HG02981 (cell line): ENCODE data around the gene RPL28.

ENCODE experiments used
- ATAC-seq: cut with Tn5 transposase; IDR thresholded peaks from one replicate; pipeline ENCODE4 v1.9.1; 2021; ENCODE audit warnings: mild to moderate bottlenecking, moderate library complexity; ENCODE audit not compliant: unreplicated experiment

Gene RPL28

GRCh38 chr19:55353356-55353802 is 32.4 kb upstream of the RPL28 start:
- ATAC-seq, result no peak

- ATAC-seq, result no peak
These were observed 31.7 kb upstream of the RPL28 start for GRCh38 chr19:55353803-55354697.

- no peak for ATAC-seq
These were observed 31.0 kb upstream of the RPL28 start, which contains the start of gene COX6B2 for GRCh38 chr19:55354698-55355212. Gene COX6B2 (minus strand): TSS chr19:55354719. CDS start chr19:55354521, 198 bp downstream.

- no peak for ATAC-seq
These were observed 30.4 kb upstream of the RPL28 start for GRCh38 chr19:55355213-55355821.

GRCh38 chr19:55358493-55358892 is 27.2 kb upstream of the RPL28 start:
- no peak for ATAC-seq

- ATAC-seq, result no peak
These were observed 26.5 kb upstream of the RPL28 start for GRCh38 chr19:55358943-55359908.

GRCh38 chr19:55360902-55361301 is 24.8 kb upstream of the RPL28 start:
- no peak for ATAC-seq

GRCh38 chr19:55362174-55362989 is 23.4 kb upstream of the RPL28 start:
- ATAC-seq, result no peak

- no peak for ATAC-seq
These were observed 22.6 kb upstream of the RPL28 start, which contains the start of gene GARIN5B for GRCh38 chr19:55362990-55363716. Gene GARIN5B (minus strand): TSS chr19:55363260. CDS start chr19:55363066, 194 bp downstream.

GRCh38 chr19:55365245-55365644 is 20.5 kb upstream of the RPL28 start:
- ATAC-seq, result no peak

- ATAC-seq, result no peak
These were observed 19.8 kb upstream of the RPL28 start for GRCh38 chr19:55365964-55366363.

GRCh38 chr19:55366790-55367189 is 18.9 kb upstream of the RPL28 start:
- no peak for ATAC-seq

GRCh38 chr19:55368106-55368505 is 17.6 kb upstream of the RPL28 start:
- no peak for ATAC-seq

GRCh38 chr19:55368701-55369563 is 16.8 kb upstream of the RPL28 start:
- no peak for ATAC-seq

- ATAC-seq, result no peak
These were observed 16.0 kb upstream of the RPL28 start for GRCh38 chr19:55369653-55370304.

- no peak for ATAC-seq
These were observed 15.3 kb upstream of the RPL28 start, which contains the start of gene IL11 for GRCh38 chr19:55370305-55370988. Gene IL11 (minus strand): TSS chr19:55370463. CDS start chr19:55370310, 153 bp downstream.
